Keratinocyte (primary cell): ENCODE results near the gene RPL13. TPM values are rescaled to one million over a fixed set of nuclear protein-coding genes. Genes with fewer than 3 reads are reported as not detected.

ENCODE experiments used
- DNase-seq: peaks from one replicate; pipeline ENCODE4 v3.0.0-alpha.2; 2011; ENCODE audit warnings: low read depth, missing footprints, low spot score
- FAIRE-seq: peaks from 2 replicates; lab custom pipeline; 2011; peaks lifted over from hg19 to GRCh38; lab: Jason Lieb, UNC
- H2AFZ ChIP-seq: 2 replicates; pipeline ENCODE4 v1.6.0; 2012; ENCODE audit warnings: low read length, control low read depth, inconsistent platforms; ENCODE audit not compliant: control insufficient read depth
- H3K27ac ChIP-seq: 2 replicates; pipeline ENCODE4 v1.5.1; 2011; ENCODE audit warnings: low read length; ENCODE audit not compliant: control insufficient read depth, insufficient read depth
- H3K27me3 ChIP-seq: 3 replicates; pipeline ENCODE4 v1.6.0; 2011; ENCODE audit warnings: low read length; ENCODE audit not compliant: control insufficient read depth, insufficient read depth; ENCODE audit errors: extremely low read depth
- H3K36me3 ChIP-seq, 2 experiments: 2 replicates in 1 of 2; 3 replicates in 1 of 2; pipeline ENCODE4 v1.5.1; 2011; ENCODE audit warnings: low read length in 2 of 2, mild to moderate bottlenecking in 1 of 2; ENCODE audit not compliant: control insufficient read depth in 2 of 2, insufficient read depth in 2 of 2; ENCODE audit errors: extremely low read depth in 1 of 2
- H3K4me1 ChIP-seq: 3 replicates; pipeline ENCODE4 v1.5.1; 2011; ENCODE audit warnings: low read length; ENCODE audit not compliant: control insufficient read depth, insufficient read depth; ENCODE audit errors: extremely low read depth
- H3K4me2 ChIP-seq: 3 replicates; pipeline ENCODE4 v1.6.0; 2011; ENCODE audit warnings: low read depth, low read length; ENCODE audit not compliant: control insufficient read depth, insufficient read depth; ENCODE audit errors: extremely low read depth
- H3K4me3 ChIP-seq, 3 experiments: fragments of 200-600 bp in 1 of 3; sonication (generic) in 1 of 3; 2 replicates in 2 of 3; 3 replicates in 1 of 3; pipeline ENCODE4 v1.5.1; 2011 to 2016; ENCODE audit warnings: low read length in 3 of 3, mild to moderate bottlenecking in 3 of 3, control low read depth in 2 of 3, inconsistent platforms in 1 of 3, low read depth in 1 of 3, mixed read lengths in 1 of 3, mixed run types in 1 of 3, moderate library complexity in 1 of 3; ENCODE audit not compliant: control insufficient read depth in 2 of 3, insufficient read depth in 2 of 3; ENCODE audit errors: extremely low read depth in 1 of 3
- H3K79me2 ChIP-seq: 2 replicates; pipeline ENCODE4 v1.6.0; 2012; ENCODE audit warnings: low read length; ENCODE audit not compliant: control insufficient read depth, insufficient read depth
- H3K9ac ChIP-seq: 3 replicates; pipeline ENCODE4 v1.6.0; 2011; ENCODE audit warnings: low read length; ENCODE audit not compliant: control insufficient read depth, insufficient read depth; ENCODE audit errors: extremely low read depth
- H3K9me1 ChIP-seq: 3 replicates; pipeline ENCODE4 v1.6.0; 2011; ENCODE audit warnings: low read length; ENCODE audit not compliant: control insufficient read depth, insufficient read depth; ENCODE audit errors: extremely low read depth
- H3K9me3 ChIP-seq: 2 replicates; pipeline ENCODE4 v1.5.1; 2012; ENCODE audit warnings: low read depth, low read length; ENCODE audit not compliant: control insufficient read depth
- H4K20me1 ChIP-seq: 3 replicates; pipeline ENCODE4 v1.6.0; 2011; ENCODE audit warnings: low read length; ENCODE audit not compliant: control insufficient read depth, insufficient read depth; ENCODE audit errors: extremely low read depth
- CTCF ChIP-seq, 3 experiments: IDR thresholded peaks in 1 of 3; conservative IDR thresholded peaks in 1 of 3; optimal IDR thresholded peaks in 1 of 3; 2 replicates in 2 of 3; 3 replicates in 1 of 3; pipeline versions ENCODE3 to v1.5.1; 2011; ENCODE audit warnings: low read length in 3 of 3, mild to moderate bottlenecking in 3 of 3, moderate library complexity in 2 of 3, control low read depth in 1 of 3, inconsistent platforms in 1 of 3; ENCODE audit not compliant: insufficient read depth in 2 of 3; ENCODE audit errors: extremely low read depth in 1 of 3
- EZH2 ChIP-seq: IDR thresholded peaks from one replicate; pipeline ENCODE4 v1.6.1; 2012; ENCODE audit warnings: inconsistent platforms, mild to moderate bottlenecking, low read length, moderate library complexity
- dilution Hi-C: fragments of 300-500 bp; cut with MboI; formaldehyde crosslinking; loops from one replicate; pipeline ENCODE4 v1.7.0; 2020; ENCODE audit warnings: low sequenced_read_pairs; ENCODE audit not compliant: extremely low pct_ligation_motif_present
- polyA plus RNA-seq, 5 experiments: library from polyadenylated mRNA; depleted of rRNA in 3 of 5; stranded (reverse) in 3 of 5; stranded (forward) in 1 of 5; unstranded in 1 of 5; fragments of >200 nt; gene quantifications; 1 replicate in 1 of 5; 2 replicates in 3 of 5; 3 replicates in 1 of 5; pipeline versions ENCODE4 v1.2.1 to v1.2.3, GENCODE V29; 2011 to 2012; ENCODE audit warnings: missing spikeins in 2 of 5, low read depth in 1 of 5, low replicate concordance in 1 of 5

The RPL13 gene
- polyA plus RNA-seq, 1 donor (not counting 4 experiments of a cell fraction or from before 2014, with no cell fraction given), result 2,095 TPM

- H3K27ac ChIP-seq, result no peak overlapping the region
- FAIRE-seq, result no peak
These were observed 14.3 kb downstream of the RPL13 start for GRCh38 chr16:89574681-89575246.

GRCh38 chr16:89575247-89576152 lies 15.0 kb downstream of the RPL13 start, which contains the start of gene CPNE7:
TSS of gene CPNE7 (plus strand) at chr16:89575758. CDS start at chr16:89575898, 140 bp downstream.
- DNase-seq (no peak), FAIRE-seq (no peak)
- H3K79me2 ChIP-seq, result no peaks in the 10 kb centered on the region
- no peaks in the 10 kb centered on the region for H3K9me1 ChIP-seq
- dilution Hi-C loops, result no loop called here
- H2AFZ ChIP-seq, result peak within 1 kb of the TSS; percentile 44
- no peaks in the 10 kb centered on the region for H4K20me1 ChIP-seq
- peak within 1 kb of the TSS; percentile 69 for H3K4me2 ChIP-seq
- H3K4me1 ChIP-seq, result peaks cover 5% of the 10 kb centered on the region
- peaks cover 0 to 2% of the 10 kb centered on the region in 2 experiments for H3K36me3 ChIP-seq
- no peak for TF ChIP-seq EZH2
- no peak for TF ChIP-seq CTCF (optimal IDR thresholded peaks at IDR 0.05 in 1 of 3, IDR thresholded peaks at IDR 0.05 in 1 of 3, conservative IDR thresholded peaks at IDR 0.05 in 1 of 3; ENCODE audit: extremely low read depth in 1 of 3, insufficient read depth in 2 of 3, low read length in 3 of 3)
- no peak within 1 kb of the TSS for H3K27ac ChIP-seq
- H3K4me3 ChIP-seq, result peak within 1 kb of the TSS; percentile 35 to 54 (median 44)
- peaks cover 18% of the 10 kb centered on the region for H3K27me3 ChIP-seq
- peak within 1 kb of the TSS; percentile 15 for H3K9ac ChIP-seq
- no peaks in the 10 kb centered on the region for H3K9me3 ChIP-seq

More at GRCh38 chr16:89574681-89575246, 14.3 kb downstream of the RPL13 start:
- peak overlapping the region; percentile 33 to 54 (median 35) for H3K4me3 ChIP-seq
- dilution Hi-C loops, result no loop called here
- no peak overlapping the region for H3K9ac ChIP-seq
- peak overlapping the region; percentile 69 for H3K4me2 ChIP-seq
- H3K36me3 ChIP-seq, result peaks cover 0 to 2% of the 10 kb centered on the region in 2 experiments
- H4K20me1 ChIP-seq, result no peaks in the 10 kb centered on the region
- H3K9me1 ChIP-seq, result no peaks in the 10 kb centered on the region
- peaks cover 5% of the 10 kb centered on the region for H3K4me1 ChIP-seq
- no peaks in the 10 kb centered on the region for H3K9me3 ChIP-seq
- peak; percentile 56 to 99 (median 80) for TF ChIP-seq CTCF (optimal IDR thresholded peaks at IDR 0.05 in 1 of 3, IDR thresholded peaks at IDR 0.05 in 1 of 3, conservative IDR thresholded peaks at IDR 0.05 in 1 of 3; ENCODE audit: extremely low read depth in 1 of 3, insufficient read depth in 2 of 3, low read length in 3 of 3)
- TF ChIP-seq EZH2, result no peak
- peaks cover 25% of the 10 kb centered on the region for H3K27me3 ChIP-seq
- DNase-seq, result no peak
- peak overlapping the region; percentile 44 for H2AFZ ChIP-seq
- H3K79me2 ChIP-seq, result no peaks in the 10 kb centered on the region
